ENCODE measurements around the gene NISCH. TPM values are rescaled to one million over a fixed set of nuclear protein-coding genes. Genes with fewer than 3 reads are reported as not detected.

NISCH gene
- total RNA-seq, 1 experiment from 2014 or later: 104 TPM

DNA sequence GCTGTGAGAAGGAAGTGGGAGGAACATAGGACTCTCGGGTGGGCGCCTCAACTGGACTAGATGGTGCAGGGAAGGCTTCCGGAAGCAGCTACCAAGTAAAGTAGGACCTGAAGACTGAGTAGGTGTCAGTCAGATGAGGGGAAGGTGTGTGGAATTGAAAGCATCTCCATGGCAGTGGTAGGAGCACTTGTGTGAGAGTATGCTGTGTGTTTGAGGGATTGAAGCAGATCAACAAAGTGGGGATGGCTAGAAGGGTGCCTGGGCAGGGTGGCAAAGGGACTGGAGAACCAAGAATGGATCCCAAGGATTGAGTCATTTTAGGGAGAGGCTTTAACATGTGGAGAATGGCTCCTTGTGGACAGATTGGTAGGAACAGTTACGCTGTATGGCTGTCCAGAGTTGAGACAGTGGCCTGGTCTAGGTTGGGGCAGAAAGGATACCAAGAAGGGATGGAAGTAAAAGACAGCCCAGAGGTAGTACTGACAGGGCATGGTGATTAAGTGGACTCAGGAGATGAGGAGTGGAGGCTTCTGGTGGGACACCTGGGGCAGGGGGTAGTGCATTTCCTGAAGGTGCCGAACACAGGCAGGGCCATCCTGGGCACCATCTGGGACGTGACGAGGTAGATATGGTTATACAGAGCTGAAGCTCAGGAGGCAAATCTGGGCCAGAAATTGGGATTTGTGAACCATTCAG, 82.5 kb downstream of the NISCH start:
- no CpG with 5 or more reads among the region's 7 CpGs for WGBS (ENCODE audit: extremely low coverage, insufficient read length, low lambda C conversion rate)
- no peak overlapping the region for H3K18ac ChIP-seq (ENCODE audit: insufficient read length, low read depth, low read length)
- H3K4ac ChIP-seq (ENCODE audit: low read depth, low read length): no peak overlapping the region
- no peak overlapping the region for H4K5ac ChIP-seq (ENCODE audit: insufficient read length, low read depth, low read length)
- DNase-seq: no peak
- no peak overlapping the region for H3K14ac ChIP-seq (ENCODE audit: insufficient read depth, low read length)
- no peak overlapping the region for H3K27ac ChIP-seq (ENCODE audit: insufficient read length, low read depth, low read length)
- TF ChIP-seq, protein P1, sequence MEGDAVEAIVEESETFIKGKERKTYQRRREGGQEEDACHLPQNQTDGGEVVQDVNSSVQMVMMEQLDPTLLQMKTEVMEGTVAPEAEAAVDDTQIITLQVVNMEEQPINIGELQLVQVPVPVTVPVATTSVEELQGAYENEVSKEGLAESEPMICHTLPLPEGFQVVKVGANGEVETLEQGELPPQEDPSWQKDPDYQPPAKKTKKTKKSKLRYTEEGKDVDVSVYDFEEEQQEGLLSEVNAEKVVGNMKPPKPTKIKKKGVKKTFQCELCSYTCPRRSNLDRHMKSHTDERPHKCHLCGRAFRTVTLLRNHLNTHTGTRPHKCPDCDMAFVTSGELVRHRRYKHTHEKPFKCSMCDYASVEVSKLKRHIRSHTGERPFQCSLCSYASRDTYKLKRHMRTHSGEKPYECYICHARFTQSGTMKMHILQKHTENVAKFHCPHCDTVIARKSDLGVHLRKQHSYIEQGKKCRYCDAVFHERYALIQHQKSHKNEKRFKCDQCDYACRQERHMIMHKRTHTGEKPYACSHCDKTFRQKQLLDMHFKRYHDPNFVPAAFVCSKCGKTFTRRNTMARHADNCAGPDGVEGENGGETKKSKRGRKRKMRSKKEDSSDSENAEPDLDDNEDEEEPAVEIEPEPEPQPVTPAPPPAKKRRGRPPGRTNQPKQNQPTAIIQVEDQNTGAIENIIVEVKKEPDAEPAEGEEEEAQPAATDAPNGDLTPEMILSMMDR (conservative IDR thresholded peaks at IDR 0.05): no peak
- H2BK120ac ChIP-seq (ENCODE audit: low read depth, low read length, poor library complexity, severe bottlenecking): no peak overlapping the region
- no peak overlapping the region for H2BK5ac ChIP-seq (ENCODE audit: insufficient read length, low read length)
- H4K8ac ChIP-seq (replicated peaks; ENCODE audit: insufficient read length, low read depth, low read length): no peak overlapping the region
- H3K4me3 Mint-ChIP-seq: peak overlapping the region; percentile 98 to 99
- peaks cover 6% of the 10 kb centered on the region for H3K4me1 ChIP-seq (ENCODE audit: insufficient read depth, low read length)
- peaks cover 6% of the 10 kb centered on the region for H3K79me1 ChIP-seq (ENCODE audit: insufficient read depth, low read depth, low read length, poor library complexity, severe bottlenecking)
- H3K27me3 ChIP-seq (ENCODE audit: insufficient read depth, low read length): no peaks in the 10 kb centered on the region
- H3K36me3 Mint-ChIP-seq (ENCODE audit: insufficient read depth in 1 of 3, low read depth in 3 of 3): peaks cover 17 to 43% (median 27%) of the 10 kb centered on the region in 3 experiments
- H2BK20ac ChIP-seq (ENCODE audit: low read depth, low read length, poor library complexity, severe bottlenecking): no peak overlapping the region
- H2BK12ac ChIP-seq (ENCODE audit: insufficient read length, low read depth, low read length): no peak overlapping the region
- no peaks in the 10 kb centered on the region for H4K20me1 ChIP-seq (ENCODE audit: control insufficient read depth, insufficient read depth, insufficient read length)
- no peak overlapping the region for H3K23ac ChIP-seq (ENCODE audit: insufficient read length, low read depth, low read length)
- H3K27me3 Mint-ChIP-seq (ENCODE audit: low read depth): no peaks in the 10 kb centered on the region
- H4K91ac ChIP-seq (ENCODE audit: insufficient read length, low read depth, low read length): no peak overlapping the region
- no peak overlapping the region for H2BK15ac ChIP-seq (ENCODE audit: low read depth, low read length)
- no peak overlapping the region for H2AK5ac ChIP-seq (ENCODE audit: insufficient read length, low read length)
- H3K9me3 ChIP-seq (ENCODE audit: control insufficient read depth, low read depth, low read length): no peaks in the 10 kb centered on the region
- H3K56ac ChIP-seq (ENCODE audit: insufficient read length, low read depth, low read length): no peak overlapping the region
- H3K79me2 ChIP-seq (ENCODE audit: insufficient read depth, low read length): peaks cover 12% of the 10 kb centered on the region; the same call in 1 of the 2 replicates
- peak overlapping the region in 2 of 3 experiments; percentile 2 to 99; a peak in 2 of 7 replicates for H3K27ac Mint-ChIP-seq
- peak overlapping the region; percentile 41 for H3K9ac ChIP-seq (ENCODE audit: extremely low read depth, insufficient read length, low read length)
- H3K4me1 Mint-ChIP-seq: peaks cover 35 to 42% of the 10 kb centered on the region in 2 experiments
- H2AFZ ChIP-seq (ENCODE audit: low read length): no peak overlapping the region
- no peak overlapping the region for H3T11ph ChIP-seq (ENCODE audit: low read length)
- no peaks in the 10 kb centered on the region for H3K9me3 Mint-ChIP-seq
- H3K23me2 ChIP-seq (ENCODE audit: insufficient read length, low read depth, low read length, poor library complexity, severe bottlenecking): peaks cover 16% of the 10 kb centered on the region
- peak overlapping the region; percentile 93 for H3K4me2 ChIP-seq (ENCODE audit: insufficient read depth, insufficient read length, low read length)

Measured in H9 (cell line).